ENCODE results near the gene GPRIN3. TPM values are rescaled to one million over a fixed set of nuclear protein-coding genes. Genes with fewer than 3 reads are reported as not detected.
"Not testable (repeated sequence)": the region's sequence is repeated elsewhere in the genome, so short reads cannot be mapped to it uniquely, and the experiment has no call there.

The GPRIN3 gene
- total RNA-seq, 2 donors from 2014 or later, result 16.6 to 21.1 TPM

- DNase-seq (no peak), ATAC-seq (no peak)
- intact Hi-C loops (cut with DNase I, micrococcal nuclease), result no loop called here
Measured at GRCh38 chr4:89269121-89269666, 38.4 kb downstream of the GPRIN3 start.

- DNase-seq, result no peak
- intact Hi-C loops (cut with DNase I, micrococcal nuclease), result no loop called here
- no peak for ATAC-seq
Measured at GRCh38 chr4:89268679-89269078, 38.9 kb downstream of the GPRIN3 start.

- intact Hi-C loops (cut with DNase I, micrococcal nuclease), result no loop called here
- ATAC-seq (no peak), DNase-seq (no peak)
Measured at GRCh38 chr4:89267846-89268245, 39.8 kb downstream of the GPRIN3 start.

- DNase-seq (no peak), ATAC-seq (no peak)
- intact Hi-C loops (cut with DNase I, micrococcal nuclease), result no loop called here
Measured at GRCh38 chr4:89267392-89267791, 40.2 kb downstream of the GPRIN3 start.

GRCh38 chr4:89266128-89266527 lies 41.5 kb downstream of the GPRIN3 start:
- intact Hi-C loops (cut with DNase I, micrococcal nuclease), result no loop called here
- no peak for DNase-seq

GRCh38 chr4:89263265-89263664 lies 44.3 kb downstream of the GPRIN3 start:
- no peak for DNase-seq
- no peak for ATAC-seq
- intact Hi-C loops (cut with DNase I, micrococcal nuclease), result no loop called here

More at GRCh38 chr4:89266128-89266527, 41.5 kb downstream of the GPRIN3 start:
- ATAC-seq, result no peak

GRCh38 chr4:89259301-89260028 lies 48.1 kb downstream of the GPRIN3 start:
- DNase-seq, result no peak
- ATAC-seq, result no peak
- intact Hi-C loops (cut with DNase I, micrococcal nuclease), result no loop called here

GRCh38 chr4:89258506-89258905 lies 49.1 kb downstream of the GPRIN3 start:
- ATAC-seq, result no peak
- intact Hi-C loops (cut with DNase I, micrococcal nuclease), result no loop called here
- DNase-seq, result no peak

- ATAC-seq (no peak), DNase-seq (no peak)
- intact Hi-C loops (cut with DNase I, micrococcal nuclease), result no loop called here
Measured at GRCh38 chr4:89257376-89257775, 50.2 kb downstream of the GPRIN3 start.

GRCh38 chr4:89256203-89256800 lies 51.3 kb downstream of the GPRIN3 start:
- DNase-seq (no peak), ATAC-seq (no peak)
- intact Hi-C loops (cut with DNase I, micrococcal nuclease), result no loop called here

GRCh38 chr4:89254847-89255246 lies 52.8 kb downstream of the GPRIN3 start:
- intact Hi-C loops (cut with DNase I, micrococcal nuclease), result no loop called here
- DNase-seq (peak; percentile 37 to 40), ATAC-seq (peak; percentile 49)

GRCh38 chr4:89254347-89254746 lies 53.3 kb downstream of the GPRIN3 start:
- ATAC-seq; DNase-seq; intact Hi-C loops (cut with DNase I, micrococcal nuclease): not testable (repeated sequence)

- peak; percentile 54 for ATAC-seq
- intact Hi-C loops (cut with DNase I, micrococcal nuclease), result no loop called here
- DNase-seq, result no peak
Measured at GRCh38 chr4:89253935-89254334, 53.7 kb downstream of the GPRIN3 start.

- DNase-seq (no peak), ATAC-seq (peak; percentile 89)
Measured at GRCh38 chr4:89253311-89253710, 54.3 kb downstream of the GPRIN3 start.

GRCh38 chr4:89251396-89251795 lies 56.2 kb downstream of the GPRIN3 start:
- intact Hi-C loops (cut with DNase I, micrococcal nuclease), result no loop called here
- ATAC-seq (no peak), DNase-seq (no peak)

More at GRCh38 chr4:89253311-89253710, 54.3 kb downstream of the GPRIN3 start:
- intact Hi-C loops (cut with DNase I, micrococcal nuclease), result no loop called here

- DNase-seq, result no peak
- ATAC-seq, result no peak
- intact Hi-C loops (cut with DNase I, micrococcal nuclease), result no loop called here
Measured at GRCh38 chr4:89249716-89250361, 57.8 kb downstream of the GPRIN3 start.

GRCh38 chr4:89249313-89249712 lies 58.3 kb downstream of the GPRIN3 start:
- DNase-seq (no peak), ATAC-seq (no peak)
- intact Hi-C loops (cut with DNase I, micrococcal nuclease), result no loop called here

GRCh38 chr4:89248879-89249281 lies 58.7 kb downstream of the GPRIN3 start:
- intact Hi-C loops (cut with DNase I, micrococcal nuclease), result no loop called here
- ATAC-seq, result no peak
- no peak for DNase-seq

- DNase-seq (no peak), ATAC-seq (no peak)
- intact Hi-C loops (cut with DNase I, micrococcal nuclease), result no loop called here
Measured at GRCh38 chr4:89247951-89248350, 59.6 kb downstream of the GPRIN3 start.

- intact Hi-C loops (cut with DNase I, micrococcal nuclease), result no loop called here
- peak in 1 of 2 donors; percentile 51 for DNase-seq
- ATAC-seq, result peak; percentile 89
Measured at GRCh38 chr4:89245459-89245858, 62.1 kb downstream of the GPRIN3 start.
